Gastrocnemius medialis (tissue), 4 donors: ENCODE data around the gene CDH4. TPM values are rescaled to one million over a fixed set of nuclear protein-coding genes. Genes with fewer than 3 reads are reported as not detected.

ENCODE experiments used
- ATAC-seq, 2 donors: fragments of 150-250 bp; one replicate each; pipeline ENCODE4 v1.9.1; 2016
- DNase-seq, 2 donors: peaks; one replicate each; pipeline ENCODE4 v3.0.0-alpha.2; 2019
- H3K27ac ChIP-seq, 4 donors: fragments of 200-600 bp; sonication (generic); 1 replicate in 1 of 4; 2 replicates in 3 of 4; pipeline ENCODE4 v1.5.1; 2016 to 2018; ENCODE audit warnings: mild to moderate bottlenecking in 2 of 4, moderate library complexity in 1 of 4
- H3K27me3 ChIP-seq, 3 donors: fragments of 200-600 bp; sonication (generic) in 2 of 3; 1 replicate in 1 of 3; 2 replicates in 2 of 3; pipeline versions ENCODE4 v1.5.1 to v1.6.0; 2016 to 2019; ENCODE audit warnings: mild to moderate bottlenecking in 1 of 3, moderate library complexity in 1 of 3
- H3K36me3 ChIP-seq, 2 donors: fragments of 200-600 bp; sonication (generic) in 1 of 2; one replicate each; pipeline ENCODE4 v1.5.1; 2017 to 2018
- H3K4me1 ChIP-seq, 2 donors: fragments of 200-600 bp; sonication (generic) in 1 of 2; one replicate each; pipeline ENCODE4 v1.5.1; 2016 to 2017; ENCODE audit warnings: mild to moderate bottlenecking in 2 of 2
- H3K4me3 ChIP-seq, 4 donors: fragments of 200-600 bp; sonication (generic) in 3 of 4; 1 replicate in 1 of 4; 2 replicates in 3 of 4; pipeline ENCODE4 v1.5.1; 2016 to 2019; ENCODE audit warnings: mild to moderate bottlenecking in 2 of 4
- H3K9me3 ChIP-seq, 3 donors: fragments of 200-600 bp; sonication (generic) in 2 of 3; 1 replicate in 1 of 3; 2 replicates in 2 of 3; pipeline ENCODE4 v1.5.1; 2016 to 2019
- POLR2A ChIP-seq, 2 donors: fragments of 450-650 bp; IDR thresholded peaks; one replicate each; pipeline ENCODE4 v1.6.1; 2017; ENCODE audit warnings: antibody characterized with exemption in 2 of 2, mild to moderate bottlenecking in 2 of 2, moderate library complexity in 2 of 2
- in situ Hi-C, 4 donors: fragments of 200-750 bp; cut with MboI; loops; one replicate each; pipeline versions ENCODE4 v1.15.0 to v1.8.0; 2017; ENCODE audit warnings: low sequenced_read_pairs in 4 of 4
- intact Hi-C: fragments of 100-400 bp; cut with DNase I; formaldehyde crosslinking; loops from one replicate; pipeline ENCODE4 v1.15.1; 2023; ENCODE audit warnings: low total_unique reads
- total RNA-seq, 4 donors: library from RNA; depleted of rRNA; stranded (reverse); fragments of >200 nt; gene quantifications; one replicate each; pipeline versions ENCODE4 v1.1.0 to v1.2.3, GENCODE V29; 2016
- TF ChIP-seq, protein P1 (sequence below), 5 experiments: fragments of 450-650 bp in 3 of 5; fragments of 200-600 bp in 2 of 5; sonication (generic) in 2 of 5; IDR thresholded peaks in 4 of 5; conservative IDR thresholded peaks in 1 of 5; 1 replicate in 4 of 5; 2 replicates in 1 of 5; pipeline ENCODE4 v1.5.1; 2016 to 2019; ENCODE audit warnings: antibody characterized with exemption in 5 of 5, mild to moderate bottlenecking in 3 of 5, moderate library complexity in 3 of 5

The CDH4 gene
- total RNA-seq, 4 donors from 2014 or later: 0.38 to 1.2 (median 0.86) TPM

DNA sequence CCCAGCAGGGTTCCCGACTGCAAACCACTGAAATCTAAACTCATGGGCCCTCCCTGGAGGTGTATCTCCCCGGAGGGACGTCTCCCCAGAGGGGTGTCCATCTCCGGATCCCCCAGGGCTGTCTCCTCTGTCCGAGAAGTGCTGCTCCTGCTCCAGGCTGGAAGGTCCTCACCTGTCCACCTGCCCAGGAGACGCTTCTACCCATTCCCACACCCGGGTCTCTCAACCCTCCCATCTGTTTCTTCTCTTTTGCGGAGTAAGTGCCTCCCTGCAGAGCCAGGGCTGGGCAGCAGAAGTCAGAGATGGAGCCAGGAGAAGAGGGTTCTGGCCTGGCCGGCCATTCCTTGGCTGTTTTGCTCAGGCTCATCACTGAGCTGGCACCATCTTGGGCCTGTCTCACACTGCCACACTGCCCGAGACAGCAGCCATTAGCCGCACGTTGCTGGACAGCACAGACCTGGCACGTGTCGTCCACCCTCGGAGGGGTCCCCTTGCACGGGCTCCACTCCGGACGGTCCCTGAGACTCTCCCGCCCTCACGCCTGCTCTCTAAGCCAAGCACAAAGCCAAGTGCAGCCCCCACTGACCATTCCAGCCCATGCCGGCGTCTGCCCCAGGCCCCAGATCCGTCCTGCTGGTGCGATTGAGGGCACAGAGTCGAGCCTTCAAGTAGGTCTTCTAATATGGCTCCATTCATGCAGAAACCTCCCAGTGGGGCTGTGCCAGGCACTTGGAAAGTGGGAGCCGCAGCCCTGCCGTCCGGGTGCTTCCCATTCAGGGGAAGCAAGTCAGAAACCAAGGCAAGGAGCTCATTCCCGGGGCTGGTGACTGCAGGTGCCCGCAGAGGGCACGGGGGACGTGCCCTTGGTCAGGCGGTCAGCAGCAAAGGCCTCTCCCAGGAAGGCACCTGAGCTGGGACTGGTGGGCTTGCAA lies 445.9 kb downstream of the CDH4 start:
- DNase-seq: no peak
- H3K27ac ChIP-seq: no peak overlapping the region
- no peaks in the 10 kb centered on the region for H3K9me3 ChIP-seq
- in situ Hi-C loops: no loop called here
- H3K27me3 ChIP-seq: no peaks in the 10 kb centered on the region
- H3K36me3 ChIP-seq: no peaks in the 10 kb centered on the region
- intact Hi-C loops: no loop called here
- no peaks in the 10 kb centered on the region for H3K4me1 ChIP-seq
- H3K4me3 ChIP-seq: no peak overlapping the region
- ATAC-seq: no peak
- no peak for TF ChIP-seq POLR2A (IDR thresholded peaks at IDR 0.05)

DNA sequence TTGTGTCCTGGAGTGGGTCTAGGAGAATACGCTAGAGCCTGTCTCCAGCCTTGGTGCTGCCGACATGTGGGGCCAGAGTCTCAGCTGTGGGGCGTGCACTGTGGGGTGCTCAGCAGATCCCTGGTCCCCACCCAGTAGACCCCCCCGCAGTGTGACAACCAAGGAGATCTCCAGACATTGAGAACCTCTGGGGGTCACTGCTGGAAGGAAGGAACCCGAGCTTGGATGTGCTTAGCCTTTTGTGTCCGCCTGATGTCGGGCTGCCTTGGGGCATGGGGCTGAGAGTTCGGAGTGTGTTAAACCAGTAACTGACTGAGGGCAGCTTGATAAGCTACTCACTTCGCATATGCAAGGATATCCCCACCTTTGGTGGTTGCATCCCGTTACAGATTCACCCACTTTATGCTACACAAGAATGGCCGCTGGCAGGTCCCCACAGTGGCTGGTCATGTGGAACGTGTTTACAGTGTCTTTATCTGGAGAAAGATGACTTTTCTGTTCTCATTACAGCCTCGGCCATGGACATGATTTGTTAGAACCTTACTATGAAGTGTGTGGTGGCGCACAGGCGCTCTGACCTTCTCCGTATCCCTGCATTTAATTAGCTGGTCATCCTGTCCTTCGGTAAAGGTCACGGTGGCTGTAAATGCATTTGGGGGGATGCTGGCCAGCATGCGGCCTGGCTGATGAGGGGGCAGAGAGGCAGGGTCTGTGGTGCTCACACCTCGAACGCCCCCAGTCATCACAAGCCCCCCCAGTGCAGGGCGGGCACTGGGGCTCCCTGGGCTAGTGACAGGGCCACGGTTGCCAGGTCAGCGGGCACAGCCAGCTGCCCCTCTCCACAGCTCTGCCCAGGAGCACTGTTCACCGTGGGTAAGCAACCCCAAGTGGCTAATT lies 446.8 kb downstream of the CDH4 start:
- Histone ChIP-seq H3K27ac (no peak overlapping the region), H3K4me1 (no peaks in the 10 kb centered on the region), H3K36me3 (no peaks in the 10 kb centered on the region), H3K27me3 (no peaks in the 10 kb centered on the region), H3K4me3 (no peak overlapping the region), H3K9me3 (no peaks in the 10 kb centered on the region)
- in situ Hi-C loops: no loop called here
- DNase-seq (no peak), ATAC-seq (no peak)
- intact Hi-C loops: no loop called here
- TF ChIP-seq, protein P1, sequence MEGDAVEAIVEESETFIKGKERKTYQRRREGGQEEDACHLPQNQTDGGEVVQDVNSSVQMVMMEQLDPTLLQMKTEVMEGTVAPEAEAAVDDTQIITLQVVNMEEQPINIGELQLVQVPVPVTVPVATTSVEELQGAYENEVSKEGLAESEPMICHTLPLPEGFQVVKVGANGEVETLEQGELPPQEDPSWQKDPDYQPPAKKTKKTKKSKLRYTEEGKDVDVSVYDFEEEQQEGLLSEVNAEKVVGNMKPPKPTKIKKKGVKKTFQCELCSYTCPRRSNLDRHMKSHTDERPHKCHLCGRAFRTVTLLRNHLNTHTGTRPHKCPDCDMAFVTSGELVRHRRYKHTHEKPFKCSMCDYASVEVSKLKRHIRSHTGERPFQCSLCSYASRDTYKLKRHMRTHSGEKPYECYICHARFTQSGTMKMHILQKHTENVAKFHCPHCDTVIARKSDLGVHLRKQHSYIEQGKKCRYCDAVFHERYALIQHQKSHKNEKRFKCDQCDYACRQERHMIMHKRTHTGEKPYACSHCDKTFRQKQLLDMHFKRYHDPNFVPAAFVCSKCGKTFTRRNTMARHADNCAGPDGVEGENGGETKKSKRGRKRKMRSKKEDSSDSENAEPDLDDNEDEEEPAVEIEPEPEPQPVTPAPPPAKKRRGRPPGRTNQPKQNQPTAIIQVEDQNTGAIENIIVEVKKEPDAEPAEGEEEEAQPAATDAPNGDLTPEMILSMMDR (IDR thresholded peaks at IDR 0.05 in 4 of 5, conservative IDR thresholded peaks at IDR 0.05 in 1 of 5): no peak

DNA sequence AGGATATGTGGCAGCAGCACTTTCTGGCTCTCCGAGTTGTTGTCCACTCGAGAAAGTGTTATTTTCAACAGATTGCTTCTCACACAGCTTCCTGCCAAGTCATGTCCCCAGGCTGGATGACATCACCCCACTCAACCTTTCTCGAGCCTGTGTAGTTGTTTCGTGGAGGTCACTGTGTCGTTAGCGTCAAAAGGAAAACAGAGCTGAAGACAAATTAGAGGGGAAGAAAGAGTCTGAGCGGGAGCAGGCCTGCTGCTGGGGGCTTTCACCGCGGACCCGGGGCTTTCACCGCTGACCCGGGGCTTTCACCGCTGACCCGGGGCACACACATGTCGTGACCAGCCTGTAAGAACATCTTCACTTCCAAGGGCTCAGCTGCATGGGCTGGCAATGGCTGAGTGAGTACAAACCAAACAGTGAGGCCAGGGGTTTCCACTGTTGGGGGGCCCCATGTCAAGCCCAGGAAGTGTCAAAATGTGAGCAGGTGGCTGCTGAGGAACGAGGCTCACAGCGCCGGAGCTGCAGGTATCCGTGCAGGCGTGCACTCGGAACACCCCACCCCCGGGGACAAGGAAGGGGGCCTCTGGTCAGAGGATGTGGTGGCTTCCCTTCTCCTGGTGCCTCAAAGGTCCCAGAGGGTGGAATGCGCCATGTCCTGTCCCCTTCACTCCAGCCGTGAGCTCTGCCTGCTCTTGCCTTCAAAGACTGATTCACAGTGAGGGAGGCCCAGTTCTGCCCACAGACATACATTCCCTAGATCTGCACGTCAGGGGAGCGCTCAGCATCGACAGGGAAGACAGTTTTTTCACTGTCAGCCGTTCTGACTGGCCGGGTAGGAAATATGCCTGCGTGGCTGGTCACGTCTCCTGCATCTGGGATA lies 447.7 kb downstream of the CDH4 start:
- Histone ChIP-seq H3K27me3 (peaks cover 0 to 1% (median 0%) of the 10 kb centered on the region in 3 donors), H3K9me3 (no peaks in the 10 kb centered on the region), H3K4me3 (no peak overlapping the region), H3K36me3 (no peaks in the 10 kb centered on the region), H3K4me1 (no peaks in the 10 kb centered on the region), H3K27ac (no peak overlapping the region)
- DNase-seq (no peak), ATAC-seq (no peak)
- intact Hi-C loops: no loop called here
- TF ChIP-seq POLR2A (IDR thresholded peaks at IDR 0.05): no peak
- TF ChIP-seq, protein P1 (IDR thresholded peaks at IDR 0.05 in 4 of 5, conservative IDR thresholded peaks at IDR 0.05 in 1 of 5): no peak
- in situ Hi-C loops: no loop called here

DNA sequence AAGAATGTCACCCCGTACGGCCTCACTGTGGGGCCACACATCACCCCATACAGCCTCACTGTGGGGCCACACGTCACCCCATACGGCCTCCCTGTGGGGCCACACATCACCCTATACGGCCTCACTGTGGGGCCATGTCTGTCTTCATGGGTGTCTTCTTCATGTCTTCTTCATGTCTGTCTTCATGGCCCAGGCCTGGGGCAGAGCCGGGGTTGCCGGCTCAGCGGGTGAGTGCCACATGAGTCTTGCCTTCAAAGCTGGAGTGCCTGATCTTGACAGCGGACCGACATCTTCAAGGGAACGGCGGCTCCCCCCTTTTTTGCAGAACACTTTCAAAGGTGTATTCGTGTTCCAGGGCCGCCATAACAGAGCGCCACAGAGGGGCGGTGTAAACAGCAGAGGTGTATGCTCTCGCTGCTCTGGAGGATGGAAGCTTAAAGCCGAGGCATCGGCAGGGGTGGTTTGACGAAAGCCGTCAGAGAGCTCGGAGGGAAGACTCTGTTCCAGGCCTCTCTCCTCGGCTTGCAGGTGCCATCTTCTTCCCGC lies 448.6 kb downstream of the CDH4 start:
- H3K36me3 ChIP-seq: no peaks in the 10 kb centered on the region

More for the DNA sequence above, 448.6 kb downstream of the CDH4 start:
- intact Hi-C loops (no loop called here), in situ Hi-C loops (no loop called here)
- DNase-seq: no peak
- no peak for TF ChIP-seq POLR2A (IDR thresholded peaks at IDR 0.05)
- TF ChIP-seq, protein P1 (IDR thresholded peaks at IDR 0.05 in 4 of 5, conservative IDR thresholded peaks at IDR 0.05 in 1 of 5): no peak
- Histone ChIP-seq H3K4me1 (no peaks in the 10 kb centered on the region), H3K9me3 (no peaks in the 10 kb centered on the region), H3K27me3 (peaks cover 0 to 4% (median 0%) of the 10 kb centered on the region in 3 donors), H3K4me3 (no peak overlapping the region), H3K27ac (no peak overlapping the region)
- ATAC-seq: no peak
